HG02588 (cell line): ENCODE data around the gene XYLB.

Experiments used
- ATAC-seq: cut with Tn5 transposase; IDR thresholded peaks from one replicate; pipeline ENCODE4 v1.9.1; 2021; ENCODE audit warnings: mild to moderate bottlenecking, moderate library complexity; ENCODE audit not compliant: unreplicated experiment

The XYLB gene

GRCh38 chr3:38453075-38453912 lies 106.7 kb downstream of the XYLB start, which contains the start of gene ACVR2B:
TSS of gene ACVR2B (plus strand) at chr3:38453890. CDS start at chr3:38454323, 433 bp downstream.
- peak; percentile 56 for ATAC-seq

GRCh38 chr3:38453913-38454177 lies 107.3 kb downstream of the XYLB start:
- no peak for ATAC-seq

- peak; percentile 33 for ATAC-seq
Measured at GRCh38 chr3:38454178-38454883, 107.7 kb downstream of the XYLB start.

- ATAC-seq = peak; percentile 36
Measured at GRCh38 chr3:38454884-38455638, 108.5 kb downstream of the XYLB start.

- no peak for ATAC-seq
Measured at GRCh38 chr3:38455639-38456430, 109.2 kb downstream of the XYLB start.

GRCh38 chr3:38457111-38458003 lies 110.8 kb downstream of the XYLB start:
- ATAC-seq = no peak

GRCh38 chr3:38458796-38459498 lies 112.4 kb downstream of the XYLB start:
- no peak for ATAC-seq

GRCh38 chr3:38459499-38460048 lies 113.0 kb downstream of the XYLB start:
- no peak for ATAC-seq

- ATAC-seq = no peak
Measured at GRCh38 chr3:38460377-38461270, 114.0 kb downstream of the XYLB start.
